Endodermal cell (in vitro differentiated cells): ENCODE results near the gene GPR37L1. TPM values are rescaled to one million over a fixed set of nuclear protein-coding genes. Genes with fewer than 3 reads are reported as not detected.

Experiments used
- DNase-seq: peaks from one replicate; pipeline ENCODE4 v3.0.0-alpha.2; 2017
- H3K27ac ChIP-seq: 2 replicates; pipeline ENCODE4 v1.5.1; 2013; ENCODE audit warnings: mild to moderate bottlenecking, low read depth, low read length, moderate library complexity
- H3K27me3 ChIP-seq: 2 replicates; pipeline ENCODE4 v1.6.1; 2013; ENCODE audit warnings: mild to moderate bottlenecking, low read length, moderate library complexity; ENCODE audit not compliant: insufficient read depth, control insufficient read depth, poor library complexity, severe bottlenecking
- H3K36me3 ChIP-seq: 2 replicates; pipeline ENCODE4 v1.7.0; 2013; ENCODE audit warnings: mild to moderate bottlenecking, low read length, moderate library complexity; ENCODE audit not compliant: control insufficient read depth, insufficient read depth
- H3K4me1 ChIP-seq: one replicate; pipeline ENCODE4 v1.7.0; 2013; ENCODE audit warnings: low read length; ENCODE audit not compliant: control insufficient read depth, insufficient read depth
- H3K4me3 ChIP-seq: 2 replicates; pipeline ENCODE4 v1.5.1; 2013; ENCODE audit warnings: mild to moderate bottlenecking, low read length, moderate library complexity
- H3K9ac ChIP-seq: 2 replicates; pipeline ENCODE4 v1.6.1; 2013; ENCODE audit warnings: mild to moderate bottlenecking, low read length, moderate library complexity; ENCODE audit not compliant: poor library complexity, severe bottlenecking; ENCODE audit errors: extremely low read depth
- H3K9me3 ChIP-seq: 2 replicates; pipeline ENCODE4 v1.6.1; 2013; ENCODE audit warnings: mild to moderate bottlenecking, low read length, moderate library complexity; ENCODE audit not compliant: control insufficient read depth
- H3K27ac Mint-ChIP-seq: 2 replicates; pipeline ENCODE4 v1.8.0; 2020; ENCODE audit warnings: mixed read lengths
- H3K27me3 Mint-ChIP-seq: 2 replicates; pipeline ENCODE4 v1.8.0; 2021; ENCODE audit warnings: mild to moderate bottlenecking, mixed read lengths; ENCODE audit not compliant: insufficient read depth
- H3K36me3 Mint-ChIP-seq: 2 replicates; pipeline ENCODE4 v1.8.0; 2020; ENCODE audit warnings: low read depth, mixed read lengths
- H3K4me1 Mint-ChIP-seq: 2 replicates; pipeline ENCODE4 v1.8.0; 2020; ENCODE audit warnings: mixed read lengths
- H3K4me3 Mint-ChIP-seq: 2 replicates; pipeline ENCODE4 v1.8.0; 2020; ENCODE audit warnings: mild to moderate bottlenecking, moderate library complexity, mixed read lengths
- H3K9me3 Mint-ChIP-seq: 2 replicates; pipeline ENCODE4 v1.8.0; 2020; ENCODE audit warnings: mild to moderate bottlenecking, mixed read lengths
- WGBS, 2 experiments: methylation state at CpG; one replicate each; pipeline versions ENCODE4 v1.1.5 to v1.1.7; 2013; ENCODE audit warnings: missing lambda C conversion rate in 2 of 2, mixed read lengths in 1 of 2; ENCODE audit not compliant: insufficient coverage in 1 of 2, insufficient read length in 1 of 2; 5-methylcytosine and 5-hydroxymethylcytosine counted together
- long read RNA-seq, 4 experiments: library from polyadenylated mRNA in 2 of 4; library from RNA in 1 of 4; library from capped mRNA in 1 of 4; stranded (forward) in 3 of 4; unstranded in 1 of 4; transcript quantifications; one replicate each; pipeline ENCODE4 v2.0.0, GENCODE V29; 2020 to 2021; ENCODE audit warnings: inconsistent platforms in 1 of 4
- polyA plus RNA-seq, 2 experiments: library from polyadenylated mRNA; stranded (reverse); fragments of 50-300 nt; gene quantifications; one replicate each; pipeline ENCODE4 v1.2.3, GENCODE V29; 2013
- total RNA-seq, 2 donors: library from RNA; stranded (reverse); fragmentation: NEBNext Ultra II Directional in 1 of 2; extraction: Animal tissue kit (Norgen Biotek cat#: 25700) in 1 of 2; gene quantifications; 2 replicates in 1 of 2; 3 replicates in 1 of 2; pipeline ENCODE4 v1.2.1, GENCODE V29; 2021
- TF ChIP-seq, protein P1 (sequence below): fragments of 200-600 bp; sonication (generic); conservative IDR thresholded peaks from 2 replicates; pipeline ENCODE4 v1.5.0; 2021; ENCODE audit warnings: antibody characterized with exemption, mild to moderate bottlenecking

GPR37L1 gene, protein sequence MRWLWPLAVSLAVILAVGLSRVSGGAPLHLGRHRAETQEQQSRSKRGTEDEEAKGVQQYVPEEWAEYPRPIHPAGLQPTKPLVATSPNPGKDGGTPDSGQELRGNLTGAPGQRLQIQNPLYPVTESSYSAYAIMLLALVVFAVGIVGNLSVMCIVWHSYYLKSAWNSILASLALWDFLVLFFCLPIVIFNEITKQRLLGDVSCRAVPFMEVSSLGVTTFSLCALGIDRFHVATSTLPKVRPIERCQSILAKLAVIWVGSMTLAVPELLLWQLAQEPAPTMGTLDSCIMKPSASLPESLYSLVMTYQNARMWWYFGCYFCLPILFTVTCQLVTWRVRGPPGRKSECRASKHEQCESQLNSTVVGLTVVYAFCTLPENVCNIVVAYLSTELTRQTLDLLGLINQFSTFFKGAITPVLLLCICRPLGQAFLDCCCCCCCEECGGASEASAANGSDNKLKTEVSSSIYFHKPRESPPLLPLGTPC
- total RNA-seq: under 1 TPM in 1 of 2 donors, not detected in 1; 0.04 TPM
- polyA plus RNA-seq (2013, experiment 1 of 2): 0.07 TPM
- polyA plus RNA-seq (2013, experiment 2 of 2): 0.12 TPM
- long read RNA-seq, experiment 1: 0 reads
- long read RNA-seq, experiment 2, full-length matches to known transcripts: 1 of 1 reads
- long read RNA-seq, experiment 2, partial matches to known transcripts: 0 of 1 reads
- long read RNA-seq, experiment 2, other reads (novel, unspliced or antisense): 0 of 1 reads
- long read RNA-seq, experiment 3: 0 reads
- long read RNA-seq, experiment 4: 0 reads

DNA sequence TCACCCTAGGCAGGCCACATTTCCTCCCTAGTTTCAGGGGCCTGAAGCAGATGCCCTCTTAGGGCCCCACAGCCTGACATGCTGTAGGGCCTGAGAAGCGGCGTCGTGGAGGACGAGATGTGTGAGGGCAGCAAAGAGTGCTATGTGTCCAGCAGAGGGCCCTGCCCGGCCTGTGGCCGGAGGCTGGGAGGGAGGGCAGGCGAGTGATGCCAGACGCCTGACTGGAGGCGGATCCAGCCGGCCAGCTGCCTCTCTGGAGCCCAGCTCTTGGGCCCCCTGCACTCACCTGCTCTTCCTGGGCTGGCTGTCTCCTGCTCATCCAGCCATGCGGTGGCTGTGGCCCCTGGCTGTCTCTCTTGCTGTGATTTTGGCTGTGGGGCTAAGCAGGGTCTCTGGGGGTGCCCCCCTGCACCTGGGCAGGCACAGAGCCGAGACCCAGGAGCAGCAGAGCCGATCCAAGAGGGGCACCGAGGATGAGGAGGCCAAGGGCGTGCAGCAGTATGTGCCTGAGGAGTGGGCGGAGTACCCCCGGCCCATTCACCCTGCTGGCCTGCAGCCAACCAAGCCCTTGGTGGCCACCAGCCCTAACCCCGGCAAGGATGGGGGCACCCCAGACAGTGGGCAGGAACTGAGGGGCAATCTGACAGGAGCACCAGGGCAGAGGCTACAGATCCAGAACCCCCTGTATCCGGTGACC lies at the start of gene GPR37L1:
GPR37L1 (plus strand) TSS at position 279 of the 697 bp plus-strand sequence; CDS start at position 326, 47 bp downstream.
- Histone ChIP-seq H3K4me3 (no peak within 1 kb of the TSS), H3K4me1 (no peaks in the 10 kb centered on the region), H3K9ac (no peak within 1 kb of the TSS), H3K36me3 (no peaks in the 10 kb centered on the region), H3K9me3 (no peaks in the 10 kb centered on the region), H3K27me3 (no peaks in the 10 kb centered on the region), H3K27ac (no peak within 1 kb of the TSS)
- no peaks in the 10 kb centered on the region for H3K36me3 Mint-ChIP-seq
- no peaks in the 10 kb centered on the region for H3K9me3 Mint-ChIP-seq
- no peak within 1 kb of the TSS for H3K27ac Mint-ChIP-seq
- DNase-seq: peak; percentile 93
- no peak within 1 kb of the TSS for H3K4me3 Mint-ChIP-seq
- WGBS, 2 experiments: 70 to 73% methylated on average over 14 to 19 of the region's 19 CpGs
- peaks cover 4% of the 10 kb centered on the region for H3K4me1 Mint-ChIP-seq
- TF ChIP-seq, protein P1, sequence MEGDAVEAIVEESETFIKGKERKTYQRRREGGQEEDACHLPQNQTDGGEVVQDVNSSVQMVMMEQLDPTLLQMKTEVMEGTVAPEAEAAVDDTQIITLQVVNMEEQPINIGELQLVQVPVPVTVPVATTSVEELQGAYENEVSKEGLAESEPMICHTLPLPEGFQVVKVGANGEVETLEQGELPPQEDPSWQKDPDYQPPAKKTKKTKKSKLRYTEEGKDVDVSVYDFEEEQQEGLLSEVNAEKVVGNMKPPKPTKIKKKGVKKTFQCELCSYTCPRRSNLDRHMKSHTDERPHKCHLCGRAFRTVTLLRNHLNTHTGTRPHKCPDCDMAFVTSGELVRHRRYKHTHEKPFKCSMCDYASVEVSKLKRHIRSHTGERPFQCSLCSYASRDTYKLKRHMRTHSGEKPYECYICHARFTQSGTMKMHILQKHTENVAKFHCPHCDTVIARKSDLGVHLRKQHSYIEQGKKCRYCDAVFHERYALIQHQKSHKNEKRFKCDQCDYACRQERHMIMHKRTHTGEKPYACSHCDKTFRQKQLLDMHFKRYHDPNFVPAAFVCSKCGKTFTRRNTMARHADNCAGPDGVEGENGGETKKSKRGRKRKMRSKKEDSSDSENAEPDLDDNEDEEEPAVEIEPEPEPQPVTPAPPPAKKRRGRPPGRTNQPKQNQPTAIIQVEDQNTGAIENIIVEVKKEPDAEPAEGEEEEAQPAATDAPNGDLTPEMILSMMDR: peak; percentile 82
- H3K27me3 Mint-ChIP-seq: peaks cover 2% of the 10 kb centered on the region

DNA sequence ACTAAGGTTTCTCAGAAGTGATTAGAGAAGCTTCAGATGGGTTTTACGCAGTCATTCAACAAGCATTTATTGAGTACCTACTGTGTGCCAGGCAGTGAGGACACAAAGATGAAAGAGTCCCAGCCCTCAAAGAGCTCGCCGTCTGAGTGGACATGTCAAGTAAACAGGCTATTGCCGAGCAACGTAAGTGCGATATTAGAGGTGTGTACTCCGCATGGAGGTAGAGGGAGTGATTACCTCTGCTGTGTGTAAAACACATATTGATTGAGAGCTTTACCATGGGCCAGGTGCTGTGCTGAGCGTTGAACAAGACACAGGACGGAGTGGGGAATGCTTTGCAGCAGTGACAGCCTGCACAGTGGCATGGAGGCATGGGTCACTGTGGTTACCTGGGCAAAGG lies 49.5 kb upstream of the GPR37L1 start:
- peaks cover 22% of the 10 kb centered on the region for H3K4me1 ChIP-seq
- H3K4me3 ChIP-seq: no peak overlapping the region
- no peak for DNase-seq
- H3K4me1 Mint-ChIP-seq: peaks cover 40% of the 10 kb centered on the region
- H3K36me3 Mint-ChIP-seq: no peaks in the 10 kb centered on the region
- no peaks in the 10 kb centered on the region for H3K9me3 ChIP-seq
- H3K9ac ChIP-seq: no peak overlapping the region
- no peak overlapping the region for H3K27ac Mint-ChIP-seq
- TF ChIP-seq, protein P1: no peak
- 97 to 98% methylated on average over 9 of the region's 9 CpGs for WGBS, 2 experiments
- H3K4me3 Mint-ChIP-seq: no peak overlapping the region
- no peaks in the 10 kb centered on the region for H3K36me3 ChIP-seq
- H3K27me3 ChIP-seq: no peaks in the 10 kb centered on the region
- no peak overlapping the region for H3K27ac ChIP-seq
- H3K27me3 Mint-ChIP-seq: peaks cover 2% of the 10 kb centered on the region
- no peaks in the 10 kb centered on the region for H3K9me3 Mint-ChIP-seq

DNA sequence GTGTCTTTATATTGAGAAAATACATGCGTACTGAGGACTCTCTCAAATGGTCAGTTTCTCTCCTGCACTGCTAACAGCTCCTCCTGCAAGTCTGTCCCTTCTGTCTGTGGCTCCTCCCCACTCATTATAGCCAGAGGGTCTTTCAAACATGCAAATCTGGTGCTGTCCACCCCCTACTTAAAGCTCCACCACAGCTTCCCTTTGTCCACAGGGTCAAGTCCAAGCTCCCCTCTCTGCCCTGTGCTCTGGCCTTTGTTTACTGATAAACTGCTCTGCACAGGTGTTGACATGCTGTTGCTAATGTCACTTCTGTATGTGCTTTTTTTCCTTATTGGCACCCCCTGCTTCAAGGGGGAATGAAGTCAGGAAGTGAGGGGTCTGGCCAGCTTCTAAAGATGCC lies 47.7 kb upstream of the GPR37L1 start:
- no peak overlapping the region for H3K4me3 ChIP-seq
- H3K27me3 ChIP-seq: no peaks in the 10 kb centered on the region
- no peaks in the 10 kb centered on the region for H3K36me3 ChIP-seq
- no peak for DNase-seq
- Mint-ChIP-seq H3K9me3 (no peaks in the 10 kb centered on the region), H3K36me3 (no peaks in the 10 kb centered on the region), H3K27ac (peak overlapping the region; percentile 13), H3K4me3 (no peak overlapping the region), H3K4me1 (peaks cover 30% of the 10 kb centered on the region), H3K27me3 (peaks cover 2% of the 10 kb centered on the region)
- H3K4me1 ChIP-seq: peaks cover 22% of the 10 kb centered on the region
- WGBS, 2 experiments: 86 to 100% methylated on average over 1 of the region's 1 CpG
- no peak overlapping the region for H3K9ac ChIP-seq
- H3K27ac ChIP-seq: peak overlapping the region; percentile 53
- TF ChIP-seq, protein P1: no peak
- no peaks in the 10 kb centered on the region for H3K9me3 ChIP-seq
